ENCODE results near the gene KLHL24.
A peak's percentile ranks its signal among the peaks of the same experiment; 100 is the strongest.
"Not testable (repeated sequence)": the region's sequence is repeated elsewhere in the genome, so short reads cannot be mapped to it uniquely, and the experiment has no call there.

The KLHL24 gene

GRCh38 chr3:183636221-183637105 is 1.0 kb downstream of the KLHL24 start:
- DNase-seq = peak; percentile 81

GRCh38 chr3:183637106-183637486 is 1.7 kb downstream of the KLHL24 start:
- DNase-seq = no peak

GRCh38 chr3:183637633-183638032 is 2.2 kb downstream of the KLHL24 start:
- DNase-seq = not testable (repeated sequence)

- no peak for DNase-seq
Measured at GRCh38 chr3:183638101-183638852, 2.9 kb downstream of the KLHL24 start.

GRCh38 chr3:183640635-183641034 is 5.2 kb downstream of the KLHL24 start:
- not testable (repeated sequence) for DNase-seq

- DNase-seq = no peak
Measured at GRCh38 chr3:183641882-183642281, 6.5 kb downstream of the KLHL24 start.

DNA sequence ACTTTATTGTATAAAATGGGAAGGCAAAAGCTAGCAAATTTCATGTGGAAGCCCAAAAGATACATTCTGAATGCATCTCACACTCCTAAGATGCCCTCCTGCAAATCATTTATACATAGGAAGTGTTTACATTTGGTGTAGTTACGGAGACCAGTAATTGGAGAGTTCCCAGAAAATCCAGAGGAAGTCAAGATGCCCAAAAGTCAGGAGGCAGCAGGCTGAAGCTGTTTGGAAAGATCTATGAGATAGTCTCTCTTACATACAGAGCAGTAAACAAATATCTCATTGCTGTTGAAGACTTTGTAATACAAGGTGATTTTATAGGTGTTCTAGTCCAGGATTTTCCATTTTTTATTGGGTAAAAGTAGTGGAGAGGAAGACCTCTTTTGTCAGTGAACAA is 8.8 kb downstream of the KLHL24 start:
- DNase-seq = no peak

DNA sequence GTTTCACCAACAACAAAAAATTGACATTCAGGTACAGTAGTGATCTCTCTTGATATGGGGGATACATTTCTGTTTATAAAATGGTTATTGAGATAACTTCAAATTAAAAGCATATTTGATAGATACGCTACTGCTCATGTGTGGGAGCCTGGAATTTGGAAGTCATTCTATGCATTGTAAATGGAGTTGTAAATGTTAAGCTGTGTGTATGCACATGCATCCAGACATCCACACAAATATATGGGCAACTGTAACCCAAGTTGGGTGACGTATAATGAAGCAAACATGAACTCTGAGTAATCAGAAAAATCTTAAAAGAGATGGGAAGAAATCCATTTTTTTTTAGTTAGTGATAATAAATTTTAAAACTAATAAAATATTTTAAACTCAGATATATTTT is 9.8 kb downstream of the KLHL24 start:
- no peak for DNase-seq

GRCh38 chr3:183650554-183650953 is 15.1 kb downstream of the KLHL24 start:
- DNase-seq = no peak

DNA sequence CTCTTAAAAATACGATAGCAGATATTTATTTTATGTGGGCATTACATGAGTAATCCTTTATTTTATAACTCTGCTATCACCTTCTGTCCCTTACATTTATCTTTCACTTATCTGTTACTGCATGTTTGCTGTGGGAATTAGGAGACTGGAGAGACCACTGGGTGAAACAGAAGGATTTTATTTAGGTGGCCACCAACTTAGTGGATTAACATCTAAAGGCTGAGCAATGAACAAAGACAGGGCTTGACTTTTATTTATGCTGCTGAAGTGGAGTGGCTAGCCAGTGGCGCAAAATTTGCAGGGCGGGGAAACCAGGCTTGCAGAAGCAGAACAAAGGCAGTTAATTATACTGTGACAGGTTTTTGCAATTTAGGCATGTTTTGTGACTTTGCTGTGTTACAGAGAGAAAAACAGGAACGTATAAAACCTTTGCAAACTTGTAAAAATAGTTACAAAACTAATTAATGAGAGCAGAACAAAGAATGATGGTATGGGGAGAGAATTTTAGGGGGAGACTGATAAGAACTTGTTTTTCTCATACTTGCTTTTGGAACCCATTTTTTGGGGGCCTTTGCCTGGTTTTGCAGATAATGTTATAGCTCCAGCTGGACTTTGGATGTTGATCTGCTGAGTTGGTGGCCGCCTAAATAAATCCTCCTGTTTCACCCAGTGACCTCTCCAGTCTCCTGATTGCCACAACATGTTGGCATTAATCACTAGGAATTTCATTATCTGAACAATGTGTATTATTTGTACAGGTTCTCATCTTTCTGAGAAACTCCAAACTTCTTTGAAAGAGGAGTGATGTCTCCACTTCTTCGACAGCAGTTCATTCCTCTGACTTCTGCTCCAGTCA is 18.0 kb downstream of the KLHL24 start:
- no peak for DNase-seq

DNA sequence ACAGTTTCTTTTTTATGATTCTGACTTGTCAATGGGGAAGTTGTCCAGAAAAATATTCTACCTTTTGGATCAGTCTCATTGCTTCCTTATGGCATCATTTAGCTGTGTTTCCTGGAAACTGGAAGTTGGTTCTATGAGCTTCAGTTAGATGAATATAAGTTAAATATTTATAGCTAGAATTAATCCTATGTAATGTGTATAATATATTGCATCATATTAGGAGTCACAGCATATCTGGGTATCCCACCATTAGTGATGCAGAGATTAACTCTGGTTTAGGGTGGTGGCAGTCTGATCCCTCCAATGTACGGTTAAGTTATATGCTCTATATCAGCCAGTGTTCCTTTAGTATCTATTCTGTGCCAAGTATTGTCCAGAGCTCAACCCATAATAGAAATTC is 19.3 kb downstream of the KLHL24 start:
- no peak for DNase-seq

- no peak for DNase-seq
Measured at GRCh38 chr3:183662099-183662498, 26.7 kb downstream of the KLHL24 start.

- DNase-seq = no peak
Measured at GRCh38 chr3:183664913-183665381, 29.5 kb downstream of the KLHL24 start.

GRCh38 chr3:183680061-183680460 is 44.6 kb downstream of the KLHL24 start:
- no peak for DNase-seq

GRCh38 chr3:183687705-183688104 is 52.3 kb downstream of the KLHL24 start:
- DNase-seq = no peak

DNA sequence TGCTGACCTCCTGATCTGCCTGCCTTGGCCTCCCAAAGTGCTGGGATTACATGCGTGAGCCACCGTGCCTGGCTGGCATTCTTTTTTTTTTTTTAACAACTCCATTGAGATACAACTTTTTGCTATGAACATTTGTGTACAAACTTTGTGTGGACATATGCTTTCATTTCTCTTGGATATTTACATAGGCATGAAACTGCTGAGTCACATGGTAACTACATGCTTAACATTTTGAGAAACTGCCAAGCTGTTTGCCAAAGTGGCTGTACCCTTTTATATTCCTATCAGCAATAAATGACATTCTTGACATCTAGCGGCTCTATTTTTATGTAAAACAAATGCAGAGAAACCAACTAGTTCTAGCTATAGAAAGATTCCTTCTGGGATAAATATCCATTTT is 53.5 kb downstream of the KLHL24 start:
- DNase-seq = no peak

DNA sequence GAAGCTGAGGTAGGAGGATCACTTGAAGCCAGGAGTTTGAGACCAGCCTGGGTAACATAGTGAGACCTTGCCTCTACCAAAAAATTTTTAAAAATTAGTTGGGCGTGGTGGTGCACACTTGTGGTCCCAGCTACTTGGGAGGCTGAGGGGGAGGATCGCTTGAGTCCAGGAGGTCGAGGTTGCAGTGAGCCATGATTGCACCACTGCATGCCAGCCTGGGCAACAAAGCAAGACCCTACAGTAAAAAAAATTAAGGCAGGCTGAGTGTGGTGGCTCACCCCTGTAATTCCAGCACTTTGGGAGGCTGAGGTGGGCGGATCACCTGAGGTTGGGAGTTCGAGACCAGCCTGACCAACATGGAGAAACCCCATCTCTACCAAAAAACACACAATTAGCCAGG is 54.2 kb downstream of the KLHL24 start:
- DNase-seq = not testable (repeated sequence)

GRCh38 chr3:183690402-183690995 is 55.1 kb downstream of the KLHL24 start:
- no peak for DNase-seq

- DNase-seq = no peak
Measured at GRCh38 chr3:183692436-183692835, 57.0 kb downstream of the KLHL24 start.

- no peak for DNase-seq
Measured at GRCh38 chr3:183695569-183696364, 60.3 kb downstream of the KLHL24 start.

GRCh38 chr3:183697123-183697609 is 61.7 kb downstream of the KLHL24 start:
- DNase-seq = no peak
